Measurements from ENCODE around the gene KRT1. TPM values are rescaled to one million over a fixed set of nuclear protein-coding genes. Genes with fewer than 3 reads are reported as not detected.

KRT1 gene
- total RNA-seq, 1 donor from 2014 or later, result not detected

DNA sequence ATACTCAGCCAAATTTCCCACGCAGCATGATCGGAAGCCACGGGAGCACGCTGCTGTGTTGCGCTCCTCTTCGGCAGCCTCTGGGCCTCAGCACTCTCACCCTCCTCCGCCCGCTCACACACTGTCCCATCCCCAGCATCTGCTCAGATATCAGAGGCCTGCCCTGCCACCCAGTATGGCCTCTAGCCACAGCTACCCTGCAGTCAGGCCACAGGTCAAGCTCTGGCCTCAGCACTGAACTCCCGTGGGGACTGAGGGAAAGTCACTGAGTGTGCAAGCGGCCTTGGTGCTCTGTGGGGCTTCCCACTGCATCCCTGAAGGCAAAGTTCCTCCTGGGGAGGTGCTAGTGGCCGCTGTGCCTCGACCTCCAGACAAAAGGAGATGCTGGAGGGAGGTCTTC is 21.1 kb upstream of the KRT1 start:
- Mint-ChIP-seq H3K4me3 (ENCODE audit: unreplicated experiment) (no peak overlapping the region), H3K9me3 (ENCODE audit: unreplicated experiment) (no peaks in the 10 kb centered on the region), H3K36me3 (ENCODE audit: low read depth, unreplicated experiment) (no peaks in the 10 kb centered on the region), H3K4me1 (ENCODE audit: unreplicated experiment) (no peaks in the 10 kb centered on the region), H3K27me3 (ENCODE audit: unreplicated experiment) (peaks cover 7% of the 10 kb centered on the region), H3K27ac (ENCODE audit: unreplicated experiment) (no peak overlapping the region)
- no peak for DNase-seq (ENCODE audit: low spot score)
- TF ChIP-seq, protein P1, sequence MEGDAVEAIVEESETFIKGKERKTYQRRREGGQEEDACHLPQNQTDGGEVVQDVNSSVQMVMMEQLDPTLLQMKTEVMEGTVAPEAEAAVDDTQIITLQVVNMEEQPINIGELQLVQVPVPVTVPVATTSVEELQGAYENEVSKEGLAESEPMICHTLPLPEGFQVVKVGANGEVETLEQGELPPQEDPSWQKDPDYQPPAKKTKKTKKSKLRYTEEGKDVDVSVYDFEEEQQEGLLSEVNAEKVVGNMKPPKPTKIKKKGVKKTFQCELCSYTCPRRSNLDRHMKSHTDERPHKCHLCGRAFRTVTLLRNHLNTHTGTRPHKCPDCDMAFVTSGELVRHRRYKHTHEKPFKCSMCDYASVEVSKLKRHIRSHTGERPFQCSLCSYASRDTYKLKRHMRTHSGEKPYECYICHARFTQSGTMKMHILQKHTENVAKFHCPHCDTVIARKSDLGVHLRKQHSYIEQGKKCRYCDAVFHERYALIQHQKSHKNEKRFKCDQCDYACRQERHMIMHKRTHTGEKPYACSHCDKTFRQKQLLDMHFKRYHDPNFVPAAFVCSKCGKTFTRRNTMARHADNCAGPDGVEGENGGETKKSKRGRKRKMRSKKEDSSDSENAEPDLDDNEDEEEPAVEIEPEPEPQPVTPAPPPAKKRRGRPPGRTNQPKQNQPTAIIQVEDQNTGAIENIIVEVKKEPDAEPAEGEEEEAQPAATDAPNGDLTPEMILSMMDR (IDR thresholded peaks at IDR 0.05; ENCODE audit: unreplicated experiment), result no peak

DNA sequence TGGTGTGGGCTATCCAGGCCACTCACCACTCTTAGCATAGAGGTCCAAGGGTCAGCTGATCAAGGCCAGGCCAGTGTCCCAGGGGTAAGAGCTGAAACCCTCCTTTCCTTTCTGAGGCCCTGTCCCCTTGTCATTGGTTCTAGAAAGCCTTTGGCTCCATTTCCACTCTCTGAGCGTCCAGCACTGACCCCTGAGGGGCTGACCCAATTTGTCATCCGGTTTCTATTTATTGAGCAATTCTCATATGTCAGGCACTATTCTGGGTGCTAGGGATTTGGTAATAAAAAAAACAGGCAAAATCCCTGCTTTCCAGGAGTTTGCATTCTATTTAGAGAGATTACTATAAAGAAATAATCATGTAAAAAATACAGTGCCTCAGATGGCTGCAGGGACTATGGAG is 19.8 kb upstream of the KRT1 start:
- TF ChIP-seq, protein P1 (IDR thresholded peaks at IDR 0.05; ENCODE audit: unreplicated experiment), result no peak
- H3K27ac Mint-ChIP-seq (ENCODE audit: unreplicated experiment), result no peak overlapping the region
- H3K9me3 Mint-ChIP-seq (ENCODE audit: unreplicated experiment), result no peaks in the 10 kb centered on the region
- no peaks in the 10 kb centered on the region for H3K4me1 Mint-ChIP-seq (ENCODE audit: unreplicated experiment)
- no peak overlapping the region for H3K4me3 Mint-ChIP-seq (ENCODE audit: unreplicated experiment)
- no peak for DNase-seq (ENCODE audit: low spot score)
- H3K36me3 Mint-ChIP-seq (ENCODE audit: low read depth, unreplicated experiment), result no peaks in the 10 kb centered on the region
- peaks cover 7% of the 10 kb centered on the region for H3K27me3 Mint-ChIP-seq (ENCODE audit: unreplicated experiment)

DNA sequence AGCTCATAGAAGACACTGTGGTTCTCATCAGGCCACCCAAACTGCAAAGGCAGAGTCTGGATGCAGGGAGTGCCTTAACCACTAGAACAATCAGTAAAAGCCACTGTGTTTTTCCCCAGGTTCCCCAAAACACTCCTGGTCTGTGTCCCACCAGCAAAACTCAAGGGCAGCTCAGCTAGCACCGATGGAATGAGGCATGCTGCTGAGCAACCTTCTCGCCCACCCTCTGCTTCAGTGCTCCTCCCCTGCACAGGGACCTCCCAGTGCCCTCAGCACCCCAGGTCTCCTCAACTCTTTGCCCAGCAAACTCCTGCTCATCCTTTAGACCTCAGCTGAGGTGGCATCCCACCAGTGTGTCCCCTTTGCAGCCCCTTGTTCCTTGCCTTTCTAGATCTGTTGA is 19.2 kb upstream of the KRT1 start:
- Mint-ChIP-seq H3K4me3 (ENCODE audit: unreplicated experiment) (no peak overlapping the region), H3K27ac (ENCODE audit: unreplicated experiment) (no peak overlapping the region), H3K4me1 (ENCODE audit: unreplicated experiment) (no peaks in the 10 kb centered on the region), H3K36me3 (ENCODE audit: low read depth, unreplicated experiment) (no peaks in the 10 kb centered on the region), H3K9me3 (ENCODE audit: unreplicated experiment) (no peaks in the 10 kb centered on the region), H3K27me3 (ENCODE audit: unreplicated experiment) (peaks cover 7% of the 10 kb centered on the region)
- TF ChIP-seq, protein P1 (IDR thresholded peaks at IDR 0.05; ENCODE audit: unreplicated experiment), result no peak
- no peak for DNase-seq (ENCODE audit: low spot score)

DNA sequence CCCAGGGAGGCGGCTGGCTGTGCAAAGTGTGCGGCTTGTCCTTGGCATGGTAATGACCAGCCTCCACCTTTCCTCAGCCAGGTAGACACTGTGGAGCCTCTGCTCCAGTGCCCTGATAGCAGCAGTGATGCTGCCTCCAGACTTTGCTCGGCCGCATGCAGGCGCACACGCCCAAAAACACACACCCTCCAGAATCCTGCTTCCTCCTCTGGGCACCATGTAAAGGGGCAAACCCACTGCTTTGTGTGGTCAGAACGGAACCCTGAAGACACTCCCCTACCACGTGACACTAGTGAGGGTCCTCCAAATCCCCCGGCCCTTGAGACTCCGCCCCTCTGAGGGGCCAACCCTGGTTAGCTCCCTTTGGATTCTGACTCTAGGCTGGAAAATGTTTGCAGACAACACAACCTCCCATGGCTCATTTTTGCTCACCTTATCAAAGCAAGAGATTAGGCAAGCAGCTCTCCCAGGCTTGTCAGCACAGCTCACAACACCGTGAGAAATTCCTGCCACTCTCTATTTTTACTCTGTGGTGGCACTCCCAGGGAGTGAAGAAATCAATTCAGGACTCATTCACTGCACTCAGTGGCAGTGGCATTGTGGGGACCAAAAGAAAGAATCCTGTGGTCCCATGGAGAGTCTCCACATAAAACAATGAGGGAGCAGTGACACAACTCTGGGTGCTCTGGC is 18.6 kb upstream of the KRT1 start:
- Mint-ChIP-seq H3K9me3 (ENCODE audit: unreplicated experiment) (no peaks in the 10 kb centered on the region), H3K27ac (ENCODE audit: unreplicated experiment) (no peak overlapping the region), H3K27me3 (ENCODE audit: unreplicated experiment) (peaks cover 7% of the 10 kb centered on the region), H3K4me1 (ENCODE audit: unreplicated experiment) (no peaks in the 10 kb centered on the region), H3K4me3 (ENCODE audit: unreplicated experiment) (no peak overlapping the region), H3K36me3 (ENCODE audit: low read depth, unreplicated experiment) (no peaks in the 10 kb centered on the region)
- DNase-seq (ENCODE audit: low spot score), result no peak
- TF ChIP-seq, protein P1 (IDR thresholded peaks at IDR 0.05; ENCODE audit: unreplicated experiment), result no peak

DNA sequence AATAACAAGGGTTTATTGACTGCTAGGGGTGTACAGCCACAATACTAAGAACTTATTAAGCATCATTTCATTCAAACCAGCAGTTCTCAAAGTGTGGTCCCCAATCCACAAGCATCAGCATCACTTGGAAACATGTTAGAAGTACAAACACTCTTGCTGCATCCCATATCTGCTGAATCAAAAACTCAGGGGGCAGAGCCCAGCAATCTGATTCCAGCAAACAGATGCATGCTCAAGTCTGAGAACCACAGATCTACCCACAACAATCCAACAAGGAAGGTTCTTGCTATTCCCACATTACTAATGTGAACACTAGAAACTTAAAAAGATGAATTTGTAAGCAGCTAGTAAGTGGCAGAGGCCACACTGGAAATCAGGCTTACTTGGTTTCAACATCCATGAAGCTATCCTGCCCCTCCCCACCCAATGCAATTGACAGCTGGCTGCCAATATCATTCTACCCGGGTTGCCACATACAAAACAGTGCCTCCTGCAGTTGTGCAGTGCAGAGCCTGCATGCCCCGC is 16.9 kb upstream of the KRT1 start:
- Mint-ChIP-seq H3K27me3 (ENCODE audit: unreplicated experiment) (peaks cover 9% of the 10 kb centered on the region), H3K9me3 (ENCODE audit: unreplicated experiment) (no peaks in the 10 kb centered on the region), H3K4me3 (ENCODE audit: unreplicated experiment) (no peak overlapping the region), H3K27ac (ENCODE audit: unreplicated experiment) (no peak overlapping the region), H3K4me1 (ENCODE audit: unreplicated experiment) (no peaks in the 10 kb centered on the region), H3K36me3 (ENCODE audit: low read depth, unreplicated experiment) (no peaks in the 10 kb centered on the region)
- no peak for DNase-seq (ENCODE audit: low spot score)
- TF ChIP-seq, protein P1 (IDR thresholded peaks at IDR 0.05; ENCODE audit: unreplicated experiment), result no peak

Data from endothelial cell (in vitro differentiated cells).